ENCODE measurements around the gene EPN2. TPM values are rescaled to one million over a fixed set of nuclear protein-coding genes. Genes with fewer than 3 reads are reported as not detected.

The EPN2 gene
- total RNA-seq, 6 donors from 2014 or later: 26.3 to 64.5 (median 47.9) TPM

GRCh38 chr17:19313066-19313745 lies 76.0 kb downstream of the EPN2 start:
- no peak for DNase-seq
- TF ChIP-seq CTCF (IDR thresholded peaks at IDR 0.05) (no peak), POLR2A (IDR thresholded peaks at IDR 0.05) (no peak), EP300 (IDR thresholded peaks at IDR 0.05) (no peak), POLR2AphosphoS5 (IDR thresholded peaks at IDR 0.05) (no peak)

GRCh38 chr17:19313746-19314651 lies 76.8 kb downstream of the EPN2 start:
- no peak for DNase-seq
- peak in 1 of 2 donors; percentile 7 for ATAC-seq (ENCODE audit: low FRiP score in 2 of 2)
- H3K9me3 ChIP-seq: no peaks in the 10 kb centered on the region
- peaks cover 4 to 40% (median 25%) of the 10 kb centered on the region in 4 donors for H3K4me1 ChIP-seq
- TF ChIP-seq CTCF (IDR thresholded peaks at IDR 0.05) (no peak), EP300 (IDR thresholded peaks at IDR 0.05) (no peak), POLR2AphosphoS5 (IDR thresholded peaks at IDR 0.05) (no peak), POLR2A (IDR thresholded peaks at IDR 0.05) (no peak)
- peak overlapping the region in 3 of 4 donors; percentile 33 to 86 (median 77) for H3K27ac ChIP-seq
- 74 to 76% methylated on average over 12 of the region's 12 CpGs for WGBS, 2 donors
- H3K36me3 ChIP-seq: peaks cover 0 to 38% (median 10%) of the 10 kb centered on the region in 4 donors
- no peaks in the 10 kb centered on the region for H3K27me3 ChIP-seq
- no peak overlapping the region for H3K4me3 ChIP-seq

More at GRCh38 chr17:19313066-19313745, 76.0 kb downstream of the EPN2 start:
- peaks cover 4 to 44% (median 27%) of the 10 kb centered on the region in 4 donors for H3K4me1 ChIP-seq
- no peaks in the 10 kb centered on the region for H3K9me3 ChIP-seq
- H3K4me3 ChIP-seq: no peak overlapping the region
- peaks cover 0 to 38% (median 10%) of the 10 kb centered on the region in 4 donors for H3K36me3 ChIP-seq
- H3K27me3 ChIP-seq: no peaks in the 10 kb centered on the region
- ATAC-seq (ENCODE audit: low FRiP score in 2 of 2): no peak
- WGBS, 2 donors: 94 to 95% methylated on average over 12 to 13 of the region's 13 CpGs
- H3K27ac ChIP-seq: peak overlapping the region; percentile 64 to 86 (median 72)

GRCh38 chr17:19315104-19315503 lies 77.9 kb downstream of the EPN2 start:
- no peak for TF ChIP-seq POLR2A (IDR thresholded peaks at IDR 0.05)
- TF ChIP-seq CTCF (IDR thresholded peaks at IDR 0.05): no peak
- TF ChIP-seq EP300 (IDR thresholded peaks at IDR 0.05): no peak
- TF ChIP-seq POLR2AphosphoS5 (IDR thresholded peaks at IDR 0.05): no peak
- peaks cover 4 to 40% (median 23%) of the 10 kb centered on the region in 4 donors for H3K4me1 ChIP-seq
- DNase-seq (no peak), ATAC-seq (ENCODE audit: low FRiP score in 2 of 2) (no peak)
- no peaks in the 10 kb centered on the region for H3K9me3 ChIP-seq
- no peak overlapping the region for H3K4me3 ChIP-seq
- 92 to 97% methylated on average over 4 of the region's 4 CpGs for WGBS, 2 donors
- no peaks in the 10 kb centered on the region for H3K27me3 ChIP-seq
- peak overlapping the region in 1 of 4 donors; percentile 67 for H3K27ac ChIP-seq
- H3K36me3 ChIP-seq: peaks cover 0 to 38% (median 10%) of the 10 kb centered on the region in 4 donors

GRCh38 chr17:19316761-19317358 lies 79.7 kb downstream of the EPN2 start:
- H3K27me3 ChIP-seq: no peaks in the 10 kb centered on the region
- no peak for ATAC-seq (ENCODE audit: low FRiP score in 2 of 2)
- no peak for DNase-seq
- H3K9me3 ChIP-seq: no peaks in the 10 kb centered on the region
- WGBS, 2 donors: 81 to 100% methylated on average over 3 of the region's 3 CpGs
- H3K4me3 ChIP-seq: no peak overlapping the region
- H3K27ac ChIP-seq: peak overlapping the region in 2 of 4 donors; percentile 44 to 51
- H3K4me1 ChIP-seq: peaks cover 4 to 27% (median 21%) of the 10 kb centered on the region in 4 donors
- peaks cover 0 to 36% (median 10%) of the 10 kb centered on the region in 4 donors for H3K36me3 ChIP-seq
- TF ChIP-seq EP300 (IDR thresholded peaks at IDR 0.05) (no peak), CTCF (IDR thresholded peaks at IDR 0.05) (no peak), POLR2A (IDR thresholded peaks at IDR 0.05) (no peak), POLR2AphosphoS5 (IDR thresholded peaks at IDR 0.05) (no peak)
